IPS-20b (cell line): Measurements from ENCODE around the gene ZNF518A.

ENCODE experiments used
- H3K27ac ChIP-seq: one replicate; pipeline ENCODE4 v1.5.1; 2013; ENCODE audit warnings: low read length
- H3K27me3 ChIP-seq: 2 replicates; pipeline ENCODE4 v1.6.1; 2013; ENCODE audit warnings: mild to moderate bottlenecking, low read length, inconsistent platforms; ENCODE audit not compliant: insufficient read depth
- H3K36me3 ChIP-seq: 2 replicates; pipeline ENCODE4 v1.6.1; 2013; ENCODE audit warnings: low read depth, mild to moderate bottlenecking, inconsistent platforms, low read length, moderate library complexity; ENCODE audit not compliant: insufficient read depth
- H3K4me1 ChIP-seq: 2 replicates; pipeline ENCODE4 v1.6.1; 2013; ENCODE audit warnings: mild to moderate bottlenecking, control low read depth, inconsistent platforms, low read length, moderate library complexity; ENCODE audit not compliant: insufficient read depth
- H3K4me3 ChIP-seq: 2 replicates; pipeline ENCODE4 v1.5.1; 2013; ENCODE audit warnings: mild to moderate bottlenecking, low read length, inconsistent platforms
- H3K9ac ChIP-seq: 2 replicates; pipeline ENCODE4 v1.6.1; 2013; ENCODE audit warnings: low read depth, mild to moderate bottlenecking, inconsistent platforms, low read length, moderate library complexity
- H3K9me3 ChIP-seq: 2 replicates; pipeline ENCODE4 v1.6.1; 2013; ENCODE audit warnings: mild to moderate bottlenecking, low read depth, low read length, inconsistent platforms; ENCODE audit not compliant: insufficient read depth

Gene ZNF518A

DNA sequence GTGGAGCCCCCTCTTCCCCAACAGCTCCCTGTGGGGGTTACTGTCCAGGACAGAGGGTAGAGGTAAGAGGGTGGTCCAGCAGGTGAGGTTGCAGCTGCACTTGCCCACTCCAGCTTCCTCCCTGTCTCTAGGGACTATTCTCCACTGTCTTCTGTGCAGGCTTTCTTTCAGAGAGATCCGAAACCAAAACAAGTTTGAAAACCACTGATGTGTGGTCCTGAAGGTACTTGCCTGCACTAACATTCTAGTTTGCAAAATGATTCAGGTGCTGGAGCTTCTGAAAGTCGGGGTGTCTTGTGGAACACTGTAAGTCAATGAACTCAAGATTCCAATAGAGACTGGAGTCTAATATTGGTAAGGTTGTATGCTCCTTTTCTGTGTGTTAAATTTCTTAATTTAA, 78.2 kb downstream of the ZNF518A start:
- Histone ChIP-seq H3K27me3 (no peaks in the 10 kb centered on the region), H3K9ac (no peak overlapping the region), H3K36me3 (no peaks in the 10 kb centered on the region), H3K9me3 (no peaks in the 10 kb centered on the region), H3K4me3 (no peak overlapping the region), H3K27ac (no peak overlapping the region), H3K4me1 (peaks cover 8% of the 10 kb centered on the region; the same call in 1 of the 2 replicates)

GRCh38 chr10:96208946-96209345, 78.8 kb downstream of the ZNF518A start:
- no peaks in the 10 kb centered on the region for H3K36me3 ChIP-seq
- H3K4me3 ChIP-seq, result no peak overlapping the region
- no peak overlapping the region for H3K27ac ChIP-seq
- H3K4me1 ChIP-seq, result peaks cover 8% of the 10 kb centered on the region; the same call in 1 of the 2 replicates
- no peaks in the 10 kb centered on the region for H3K27me3 ChIP-seq
- no peaks in the 10 kb centered on the region for H3K9me3 ChIP-seq
- H3K9ac ChIP-seq, result no peak overlapping the region

GRCh38 chr10:96211764-96212163, 81.7 kb downstream of the ZNF518A start:
- H3K27ac ChIP-seq, result no peak overlapping the region
- H3K4me1 ChIP-seq, result no peaks in the 10 kb centered on the region
- no peaks in the 10 kb centered on the region for H3K27me3 ChIP-seq
- no peaks in the 10 kb centered on the region for H3K36me3 ChIP-seq
- H3K4me3 ChIP-seq, result no peak overlapping the region
- no peaks in the 10 kb centered on the region for H3K9me3 ChIP-seq
- no peak overlapping the region for H3K9ac ChIP-seq

DNA sequence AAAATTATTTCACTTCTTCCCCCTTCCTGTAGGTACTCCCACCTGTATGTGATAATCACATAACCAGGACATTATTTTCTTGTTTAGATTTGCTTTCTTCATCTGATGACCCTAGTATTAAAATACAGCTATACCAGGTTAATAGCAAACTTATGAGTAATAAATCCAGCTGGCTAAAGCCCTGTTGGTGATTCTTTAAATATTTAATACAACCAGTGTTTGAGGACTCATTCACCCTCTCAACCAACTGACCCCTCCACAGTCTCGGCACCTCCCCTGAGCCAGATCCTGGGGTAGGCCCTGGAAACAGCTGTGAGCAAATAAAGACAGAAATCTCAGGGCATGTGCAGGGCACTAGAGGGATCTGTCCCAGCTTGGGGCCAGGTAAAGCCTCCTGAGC, 82.8 kb downstream of the ZNF518A start:
- Histone ChIP-seq H3K9me3 (no peaks in the 10 kb centered on the region), H3K27me3 (no peaks in the 10 kb centered on the region), H3K36me3 (no peaks in the 10 kb centered on the region), H3K4me1 (no peaks in the 10 kb centered on the region), H3K27ac (no peak overlapping the region), H3K9ac (no peak overlapping the region), H3K4me3 (no peak overlapping the region)
